ENCODE measurements around the gene SYF2.

DNA sequence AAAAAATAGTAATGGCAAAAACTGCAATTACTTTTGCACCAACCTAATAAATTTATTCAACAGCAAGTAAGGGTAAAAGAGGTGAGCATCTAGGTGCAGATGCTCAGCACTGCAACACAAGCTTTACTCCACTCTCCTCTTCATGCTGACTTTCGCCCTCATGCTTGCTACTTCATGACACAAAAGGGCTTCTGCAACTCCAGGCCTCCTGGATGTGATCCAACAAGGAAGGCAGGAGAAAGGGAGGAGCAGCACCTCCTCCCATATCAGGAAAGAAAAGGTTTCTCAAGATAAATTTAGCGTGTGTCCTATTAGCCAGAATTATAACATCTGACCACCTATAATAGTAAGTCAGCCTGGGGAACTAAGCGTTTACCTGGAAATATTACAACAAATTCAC is 11.6 kb downstream of the SYF2 start:
- TF ChIP-seq, protein P1, sequence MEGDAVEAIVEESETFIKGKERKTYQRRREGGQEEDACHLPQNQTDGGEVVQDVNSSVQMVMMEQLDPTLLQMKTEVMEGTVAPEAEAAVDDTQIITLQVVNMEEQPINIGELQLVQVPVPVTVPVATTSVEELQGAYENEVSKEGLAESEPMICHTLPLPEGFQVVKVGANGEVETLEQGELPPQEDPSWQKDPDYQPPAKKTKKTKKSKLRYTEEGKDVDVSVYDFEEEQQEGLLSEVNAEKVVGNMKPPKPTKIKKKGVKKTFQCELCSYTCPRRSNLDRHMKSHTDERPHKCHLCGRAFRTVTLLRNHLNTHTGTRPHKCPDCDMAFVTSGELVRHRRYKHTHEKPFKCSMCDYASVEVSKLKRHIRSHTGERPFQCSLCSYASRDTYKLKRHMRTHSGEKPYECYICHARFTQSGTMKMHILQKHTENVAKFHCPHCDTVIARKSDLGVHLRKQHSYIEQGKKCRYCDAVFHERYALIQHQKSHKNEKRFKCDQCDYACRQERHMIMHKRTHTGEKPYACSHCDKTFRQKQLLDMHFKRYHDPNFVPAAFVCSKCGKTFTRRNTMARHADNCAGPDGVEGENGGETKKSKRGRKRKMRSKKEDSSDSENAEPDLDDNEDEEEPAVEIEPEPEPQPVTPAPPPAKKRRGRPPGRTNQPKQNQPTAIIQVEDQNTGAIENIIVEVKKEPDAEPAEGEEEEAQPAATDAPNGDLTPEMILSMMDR (IDR thresholded peaks at IDR 0.05), result no peak
- TF ChIP-seq JUN (CRISPR knock-in tag; IDR thresholded peaks at IDR 0.05), result no peak
- no peak for TF ChIP-seq RELA (CRISPR knock-in tag; IDR thresholded peaks at IDR 0.05; ENCODE audit: borderline replicate concordance)

Data from WTC11 (cell line).